ENCODE measurements around the gene P2RY1.

Gene P2RY1

GRCh38 chr3:152874896-152875749 is 40.2 kb downstream of the P2RY1 start:
- H3K27ac ChIP-seq (replicated peaks), result no peak overlapping the region
- DNase-seq (ENCODE audit: low read depth in 1 of 2, low spot score in 1 of 2), result no peak
- no peak overlapping the region for H3K4me3 ChIP-seq (replicated peaks; ENCODE audit: insufficient read depth, low read length)
- H3K27me3 ChIP-seq (ENCODE audit: insufficient read depth, poor library complexity, severe bottlenecking), result no peaks in the 10 kb centered on the region
- TF ChIP-seq GABPA (IDR thresholded peaks at IDR 0.05; ENCODE audit: low read depth) (no peak), REST (IDR thresholded peaks at IDR 0.05; ENCODE audit: insufficient replicate concordance, low read depth) (no peak), POLR2AphosphoS5 (IDR thresholded peaks at IDR 0.05; ENCODE audit: low read depth) (no peak), SPI1 (IDR thresholded peaks at IDR 0.05; ENCODE audit: borderline replicate concordance, low read depth) (no peak), CTCF (IDR thresholded peaks at IDR 0.05; ENCODE audit: insufficient read depth, low read length) (no peak)

GRCh38 chr3:152879130-152879789 is 44.3 kb downstream of the P2RY1 start:
- no peak for TF ChIP-seq SPI1 (IDR thresholded peaks at IDR 0.05; ENCODE audit: borderline replicate concordance, low read depth)
- TF ChIP-seq POLR2AphosphoS5 (IDR thresholded peaks at IDR 0.05; ENCODE audit: low read depth), result no peak
- TF ChIP-seq CTCF (IDR thresholded peaks at IDR 0.05; ENCODE audit: insufficient read depth, low read length), result no peak
- TF ChIP-seq REST (IDR thresholded peaks at IDR 0.05; ENCODE audit: insufficient replicate concordance, low read depth), result no peak
- TF ChIP-seq GABPA (IDR thresholded peaks at IDR 0.05; ENCODE audit: low read depth), result no peak
- DNase-seq (ENCODE audit: low read depth in 1 of 2, low spot score in 1 of 2), result no peak
- H3K27me3 ChIP-seq (ENCODE audit: insufficient read depth, poor library complexity, severe bottlenecking), result no peaks in the 10 kb centered on the region
- H3K27ac ChIP-seq (replicated peaks), result no peak overlapping the region
- no peak overlapping the region for H3K4me3 ChIP-seq (replicated peaks; ENCODE audit: insufficient read depth, low read length)

GRCh38 chr3:152879790-152880174 is 44.9 kb downstream of the P2RY1 start:
- no peak for DNase-seq (ENCODE audit: low read depth in 1 of 2, low spot score in 1 of 2)
- no peak overlapping the region for H3K4me3 ChIP-seq (replicated peaks; ENCODE audit: insufficient read depth, low read length)
- H3K27me3 ChIP-seq (ENCODE audit: insufficient read depth, poor library complexity, severe bottlenecking), result no peaks in the 10 kb centered on the region
- TF ChIP-seq POLR2AphosphoS5 (IDR thresholded peaks at IDR 0.05; ENCODE audit: low read depth) (no peak), REST (IDR thresholded peaks at IDR 0.05; ENCODE audit: insufficient replicate concordance, low read depth) (no peak), SPI1 (IDR thresholded peaks at IDR 0.05; ENCODE audit: borderline replicate concordance, low read depth) (no peak), GABPA (IDR thresholded peaks at IDR 0.05; ENCODE audit: low read depth) (no peak), CTCF (IDR thresholded peaks at IDR 0.05; ENCODE audit: insufficient read depth, low read length) (no peak)
- H3K27ac ChIP-seq (replicated peaks), result no peak overlapping the region

All from HL-60 (cell line).